B cell (primary cell): ENCODE data around the gene COPA.

Experiments
- EZH2 ChIP-seq: IDR thresholded peaks from 2 replicates; pipeline ENCODE4 v1.6.1; 2012; ENCODE audit warnings: borderline replicate concordance, low read depth, mild to moderate bottlenecking, moderate library complexity, low read length; ENCODE audit not compliant: insufficient read depth, poor library complexity, severe bottlenecking
- TF ChIP-seq, protein P1 (sequence below): fragments of 200-600 bp; IDR thresholded peaks from one replicate; pipeline ENCODE4 v1.8.0; 2022; ENCODE audit warnings: antibody characterized with exemption, mild to moderate bottlenecking

DNA sequence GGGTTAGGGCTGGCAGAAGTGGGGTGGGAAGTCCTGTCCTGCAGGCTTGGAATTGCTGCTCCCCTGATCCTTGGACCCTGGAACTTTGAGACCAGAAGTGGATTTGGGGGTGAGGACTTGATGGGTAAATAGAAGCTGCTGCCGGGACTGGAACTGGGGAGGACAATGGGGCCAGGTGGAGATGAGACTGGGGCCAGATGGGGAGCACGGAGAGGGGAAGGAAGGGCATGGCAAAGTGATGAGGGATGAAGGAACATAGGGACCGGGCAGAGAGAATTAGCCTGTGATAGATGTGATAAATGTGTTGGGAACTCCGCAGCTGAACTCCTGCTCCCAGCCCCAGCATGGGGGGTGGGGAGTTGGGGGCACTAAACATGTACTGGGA lies 24.5 kb upstream of the COPA start:
- no peak for TF ChIP-seq EZH2
- TF ChIP-seq, protein P1, sequence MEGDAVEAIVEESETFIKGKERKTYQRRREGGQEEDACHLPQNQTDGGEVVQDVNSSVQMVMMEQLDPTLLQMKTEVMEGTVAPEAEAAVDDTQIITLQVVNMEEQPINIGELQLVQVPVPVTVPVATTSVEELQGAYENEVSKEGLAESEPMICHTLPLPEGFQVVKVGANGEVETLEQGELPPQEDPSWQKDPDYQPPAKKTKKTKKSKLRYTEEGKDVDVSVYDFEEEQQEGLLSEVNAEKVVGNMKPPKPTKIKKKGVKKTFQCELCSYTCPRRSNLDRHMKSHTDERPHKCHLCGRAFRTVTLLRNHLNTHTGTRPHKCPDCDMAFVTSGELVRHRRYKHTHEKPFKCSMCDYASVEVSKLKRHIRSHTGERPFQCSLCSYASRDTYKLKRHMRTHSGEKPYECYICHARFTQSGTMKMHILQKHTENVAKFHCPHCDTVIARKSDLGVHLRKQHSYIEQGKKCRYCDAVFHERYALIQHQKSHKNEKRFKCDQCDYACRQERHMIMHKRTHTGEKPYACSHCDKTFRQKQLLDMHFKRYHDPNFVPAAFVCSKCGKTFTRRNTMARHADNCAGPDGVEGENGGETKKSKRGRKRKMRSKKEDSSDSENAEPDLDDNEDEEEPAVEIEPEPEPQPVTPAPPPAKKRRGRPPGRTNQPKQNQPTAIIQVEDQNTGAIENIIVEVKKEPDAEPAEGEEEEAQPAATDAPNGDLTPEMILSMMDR = no peak
